HG03103 (cell line): Measurements from ENCODE around the gene PCBD1.
A peak's percentile ranks its signal among the peaks of the same experiment; 100 is the strongest.
"Not testable (repeated sequence)": the region's sequence is repeated elsewhere in the genome, so short reads cannot be mapped to it uniquely, and the experiment has no call there.

ENCODE experiments used
- ATAC-seq: cut with Tn5 transposase; IDR thresholded peaks from one replicate; pipeline ENCODE4 v1.9.1; 2021; ENCODE audit warnings: low read depth; ENCODE audit not compliant: unreplicated experiment

The PCBD1 gene

GRCh38 chr10:70887804-70888800, at the start of gene PCBD1:
Gene PCBD1, minus strand, starts transcription at chr10:70888565. Its CDS starts 32 bp downstream, at chr10:70888533.
- ATAC-seq = peak; percentile 45

- ATAC-seq = no peak
These were observed 49.3 kb upstream of the PCBD1 start for GRCh38 chr10:70937661-70938060.

GRCh38 chr10:70936111-70936510, 47.7 kb upstream of the PCBD1 start:
- ATAC-seq = no peak

- ATAC-seq = no peak
These were observed 47.3 kb upstream of the PCBD1 start for GRCh38 chr10:70935631-70936030.

GRCh38 chr10:70935125-70935625, 46.8 kb upstream of the PCBD1 start:
- ATAC-seq = no peak

GRCh38 chr10:70934701-70935100, 46.3 kb upstream of the PCBD1 start:
- ATAC-seq = no peak

- no peak for ATAC-seq
These were observed 44.2 kb upstream of the PCBD1 start for GRCh38 chr10:70932392-70933196.

GRCh38 chr10:70931168-70931815, 42.9 kb upstream of the PCBD1 start:
- no peak for ATAC-seq

GRCh38 chr10:70930263-70931000, 42.1 kb upstream of the PCBD1 start:
- ATAC-seq = no peak

- ATAC-seq = no peak
These were observed 39.8 kb upstream of the PCBD1 start for GRCh38 chr10:70928140-70928539.

- ATAC-seq = no peak
These were observed 39.0 kb upstream of the PCBD1 start for GRCh38 chr10:70927189-70927943.

GRCh38 chr10:70926226-70927000, 38.0 kb upstream of the PCBD1 start:
- no peak for ATAC-seq

- no peak for ATAC-seq
These were observed 37.2 kb upstream of the PCBD1 start for GRCh38 chr10:70925377-70926225.

- ATAC-seq = no peak
These were observed 35.3 kb upstream of the PCBD1 start for GRCh38 chr10:70923696-70924095.

GRCh38 chr10:70921285-70921684, 32.9 kb upstream of the PCBD1 start:
- ATAC-seq = no peak

GRCh38 chr10:70920519-70920918, 32.2 kb upstream of the PCBD1 start:
- no peak for ATAC-seq

- not testable (repeated sequence) for ATAC-seq
These were observed 31.5 kb upstream of the PCBD1 start for GRCh38 chr10:70919906-70920305.
